GM21529 (cell line): Measurements from ENCODE around the gene SMPD3.

ENCODE experiments used
- ATAC-seq: cut with Tn5 transposase; IDR thresholded peaks from one replicate; pipeline ENCODE4 v1.9.1; 2021; ENCODE audit not compliant: unreplicated experiment

Gene SMPD3

DNA sequence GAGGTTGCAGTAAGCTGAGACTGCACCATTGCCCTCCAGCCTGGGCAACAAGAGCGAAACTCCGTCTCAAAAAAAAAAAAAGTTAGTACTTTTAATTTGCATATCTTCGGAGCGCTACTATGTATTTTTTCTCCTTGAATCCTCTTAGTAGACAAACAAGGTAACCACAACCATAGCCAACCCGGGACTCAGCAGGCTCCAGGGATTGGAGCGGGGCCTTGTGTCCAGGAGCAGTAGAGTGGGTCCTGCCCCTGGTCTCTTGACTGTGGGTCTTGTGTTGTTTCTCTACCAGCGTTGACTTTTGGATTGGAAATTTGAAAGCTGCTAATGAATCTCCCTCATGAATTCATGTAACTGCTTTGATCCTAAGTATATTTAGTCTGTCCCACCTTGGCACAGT is 105.2 kb downstream of the SMPD3 start:
- ATAC-seq = no peak

GRCh38 chr16:68342620-68343019 is 105.7 kb downstream of the SMPD3 start:
- ATAC-seq = no peak

DNA sequence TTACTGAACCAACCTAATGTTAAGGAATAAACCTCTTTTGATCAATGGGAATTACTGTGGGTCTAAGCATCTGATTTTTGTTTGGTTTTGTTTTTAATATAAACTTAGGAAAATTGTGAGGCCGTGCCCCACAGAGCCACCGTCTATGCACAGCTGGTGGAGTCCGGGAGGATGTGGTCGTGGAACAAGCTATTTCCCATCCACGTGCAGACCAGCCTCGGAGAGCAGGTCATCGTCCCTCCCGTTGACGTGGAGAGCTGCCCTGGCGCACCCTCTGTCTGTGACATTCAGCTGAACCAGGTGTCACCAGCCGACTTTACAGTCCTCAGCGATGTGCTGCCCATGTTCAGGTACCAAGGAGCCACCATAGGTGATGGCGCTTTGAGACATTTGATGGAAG is 109.1 kb downstream of the SMPD3 start:
- ATAC-seq = no peak

- ATAC-seq = no peak
Observed at GRCh38 chr16:68338326-68339119, 109.8 kb downstream of the SMPD3 start.

- no peak for ATAC-seq
Observed at GRCh38 chr16:68335175-68335574, 113.1 kb downstream of the SMPD3 start.

DNA sequence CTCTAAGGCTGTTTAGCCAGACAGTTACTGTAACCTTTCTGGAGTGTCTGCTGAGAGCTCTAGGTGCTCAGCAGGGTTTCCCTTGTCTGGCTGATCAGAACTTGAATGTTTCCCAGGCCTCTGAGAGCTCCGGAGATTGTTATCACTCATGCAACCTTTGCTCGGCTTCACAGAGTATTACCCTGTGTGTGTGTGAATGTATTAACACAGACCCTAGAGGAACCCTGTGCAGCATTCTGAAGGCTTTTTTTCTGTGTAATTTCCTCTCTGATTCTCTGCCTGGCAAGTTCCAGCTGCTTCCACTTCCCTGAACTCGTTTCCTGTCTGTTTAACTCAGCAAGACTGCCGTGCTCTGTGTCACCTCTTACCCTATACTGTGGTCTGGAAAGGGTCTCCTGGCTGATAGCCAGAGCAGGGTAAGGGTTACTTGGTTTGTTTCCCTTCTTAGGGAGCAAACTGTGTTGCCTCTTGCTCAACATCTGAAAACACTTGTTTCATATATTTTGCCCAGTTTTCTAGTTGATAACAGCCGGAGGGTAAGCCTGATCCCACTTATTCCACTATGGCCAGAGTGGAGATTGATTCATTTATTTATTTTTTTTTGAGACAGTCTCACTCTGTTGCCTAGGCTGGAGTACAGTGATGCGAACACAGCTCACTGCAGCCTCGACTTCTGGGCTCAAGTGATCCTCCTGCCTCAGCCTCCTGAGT is 115.7 kb downstream of the SMPD3 start:
- ATAC-seq = no peak

DNA sequence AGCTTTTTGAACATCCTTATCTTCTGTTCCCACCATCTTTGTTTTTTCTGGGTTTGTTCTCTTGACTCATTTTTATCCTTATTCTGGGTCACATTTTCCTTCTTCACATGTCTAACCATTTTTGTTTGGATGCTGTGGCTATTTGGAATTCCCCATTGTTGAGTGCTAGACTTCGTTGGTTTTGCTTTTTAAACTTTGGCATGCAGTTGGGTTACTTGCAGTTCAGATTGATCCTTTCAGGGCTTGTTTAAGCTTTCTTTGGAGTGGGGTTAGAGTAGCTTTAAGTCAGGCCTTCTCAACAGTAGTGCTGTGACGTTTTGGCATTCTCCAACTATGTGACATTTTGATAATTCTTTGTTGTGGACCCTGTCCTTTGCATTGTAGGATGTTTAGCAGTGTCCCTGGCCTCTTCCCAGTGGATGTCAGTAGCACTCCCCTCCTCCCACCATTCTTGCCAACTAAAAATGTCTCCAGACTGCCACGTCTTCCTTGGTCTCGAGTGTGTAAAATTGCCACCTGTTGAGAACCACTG is 116.4 kb downstream of the SMPD3 start:
- ATAC-seq = no peak

- no peak for ATAC-seq
Observed at GRCh38 chr16:68328860-68329390, 119.4 kb downstream of the SMPD3 start.

DNA sequence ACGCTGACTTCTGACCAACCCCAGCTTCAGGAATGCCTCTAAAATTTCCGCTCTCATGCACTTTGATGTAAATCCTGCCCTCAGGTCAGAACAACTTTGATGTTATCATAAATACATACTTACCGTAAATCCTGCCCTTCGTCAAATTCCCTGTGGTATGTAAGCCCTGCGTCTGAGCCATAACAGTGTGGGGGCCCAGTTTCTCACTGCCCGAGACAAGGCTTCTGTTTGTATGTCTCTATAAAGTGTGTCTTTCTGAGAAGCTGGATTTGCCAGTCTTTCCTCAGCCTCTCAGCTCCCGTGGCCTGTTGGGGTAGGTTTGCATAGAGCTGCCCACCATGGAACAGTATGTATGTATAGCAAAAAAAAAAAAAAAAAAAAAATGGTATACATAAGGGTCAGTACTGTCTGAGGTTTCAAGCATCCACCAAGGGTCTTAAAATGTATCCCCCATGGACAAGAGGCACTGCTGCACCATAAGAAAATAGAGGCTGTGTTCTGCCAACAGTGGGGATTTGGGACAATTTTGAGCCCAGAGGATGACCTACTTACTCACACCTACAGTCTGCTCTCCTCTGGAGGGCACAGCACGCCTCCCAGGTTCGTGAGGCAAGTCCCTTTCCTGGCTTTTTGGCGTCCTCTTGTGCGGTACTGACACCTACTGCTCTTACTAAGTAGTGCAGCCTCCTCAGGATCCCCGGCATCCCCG is 120.0 kb downstream of the SMPD3 start:
- ATAC-seq = peak; percentile 72

DNA sequence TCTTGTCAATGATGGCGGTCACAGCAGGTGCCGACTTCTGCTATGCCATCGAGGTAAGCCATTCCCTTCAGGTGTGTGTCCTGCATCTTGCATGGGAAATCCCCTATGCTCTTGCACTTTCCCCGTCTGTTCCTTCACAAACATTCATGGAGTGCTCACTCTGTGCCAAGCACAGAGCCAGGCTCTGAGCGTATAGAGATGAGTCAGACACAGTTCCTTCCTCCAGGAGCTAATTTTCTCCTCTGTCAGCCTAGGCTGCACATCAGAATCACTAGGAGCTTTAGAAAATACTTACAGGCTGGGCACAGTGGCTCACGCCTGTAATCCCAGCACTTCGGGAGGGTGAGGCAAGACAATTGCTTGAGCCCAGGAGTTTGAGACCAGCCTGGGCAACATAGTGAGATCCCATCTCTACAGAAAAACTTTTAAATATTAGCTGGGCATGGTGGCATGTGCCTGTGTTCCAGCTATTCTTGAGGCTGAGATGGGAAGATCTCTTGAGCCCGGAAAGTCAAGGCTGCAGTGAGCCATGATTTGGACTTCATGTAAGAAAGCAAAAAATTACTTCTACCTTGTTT is 123.4 kb downstream of the SMPD3 start:
- ATAC-seq = no peak

- ATAC-seq = no peak
Observed at GRCh38 chr16:68324336-68324735, 124.0 kb downstream of the SMPD3 start.

- ATAC-seq = no peak
Observed at GRCh38 chr16:68319185-68319908, 129.0 kb downstream of the SMPD3 start.

- no peak for ATAC-seq
Observed at GRCh38 chr16:68313116-68313515, 135.2 kb downstream of the SMPD3 start.

DNA sequence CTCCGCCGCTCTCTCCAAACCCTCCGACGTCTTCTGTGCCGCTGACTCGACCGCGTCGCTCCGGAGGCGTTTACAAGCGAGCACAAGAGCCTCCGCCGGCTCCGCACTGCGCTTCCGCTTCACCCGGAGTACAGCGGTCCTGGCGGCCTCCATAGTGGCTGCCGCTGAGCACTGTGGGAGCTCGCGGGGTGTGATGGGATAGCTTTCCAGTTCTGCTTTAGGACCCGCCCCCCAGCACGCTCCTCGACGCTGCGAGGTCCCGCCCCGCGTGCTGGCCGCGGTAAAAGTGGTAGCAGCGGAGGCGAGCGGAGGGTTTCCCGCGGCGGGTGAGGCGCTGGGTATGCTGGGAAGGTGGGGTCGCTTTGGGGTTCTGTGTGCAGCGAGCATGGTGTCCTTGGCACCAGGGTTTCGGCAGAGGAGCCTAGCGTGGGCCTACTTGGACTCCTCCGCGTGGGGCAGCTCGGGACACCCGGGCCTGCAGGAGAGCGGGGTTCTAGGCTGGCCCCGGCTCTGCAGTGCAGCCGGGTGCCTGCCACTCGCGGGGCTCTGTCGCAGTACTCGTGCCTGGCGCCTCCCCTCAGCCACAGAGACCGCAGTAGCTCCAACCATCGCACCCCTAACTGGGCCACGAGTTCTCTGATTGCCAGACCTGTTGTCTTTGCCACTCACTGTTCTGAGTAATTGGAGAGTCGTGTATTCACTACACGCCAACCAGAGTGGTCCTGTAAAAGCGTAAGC is 137.4 kb downstream of the SMPD3 start, which contains the start of the genes PRMT7 and SLC7A6OS:
Gene PRMT7 (plus strand): TSS at position 246 of the 738 bp plus-strand sequence. CDS start 4,961 bp downstream, outside the sequence.
Gene SLC7A6OS (minus strand): TSS at position 173 of the 738 bp plus-strand sequence. CDS start 20 bp downstream, at position 153.
- ATAC-seq = peak; percentile 98

DNA sequence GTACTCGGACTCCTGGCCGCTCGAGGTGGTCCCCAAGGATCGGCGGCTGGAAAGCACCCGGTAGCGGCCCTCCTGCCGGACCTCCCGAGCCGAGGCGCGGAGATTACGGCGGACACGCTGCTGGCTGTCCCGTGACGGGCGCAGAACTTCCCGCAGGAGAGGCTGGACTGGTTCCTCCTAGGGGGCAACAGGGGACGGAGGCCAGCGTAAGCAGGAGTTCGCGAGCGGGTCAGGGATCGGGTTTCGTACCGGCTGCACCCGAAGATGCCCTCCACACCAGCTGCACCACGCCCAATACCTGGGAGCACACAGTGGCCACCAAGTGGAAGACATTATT is 137.9 kb downstream of the SMPD3 start:
- peak; percentile 21 for ATAC-seq

DNA sequence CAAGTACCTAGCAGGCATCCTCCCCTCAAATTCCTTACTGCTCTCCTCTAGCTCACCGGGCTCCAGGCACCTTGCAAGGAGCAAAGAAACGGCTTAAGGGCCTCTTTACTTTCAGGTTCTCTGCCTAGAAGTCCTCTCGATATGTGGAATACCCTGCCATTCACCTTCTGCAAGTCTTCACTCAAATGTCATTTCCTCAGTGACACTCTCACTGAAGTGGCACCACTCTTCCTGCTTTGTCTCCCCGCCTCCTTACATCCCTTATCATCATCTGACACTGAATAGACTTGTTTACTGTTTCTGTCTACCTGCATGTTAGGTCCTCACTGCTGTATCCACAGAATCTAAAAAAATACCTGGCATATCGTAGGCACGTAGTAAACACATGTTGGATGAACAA is 138.5 kb downstream of the SMPD3 start:
- no peak for ATAC-seq
